Activated T-cell treated with anti-CD3 and anti-CD28 coated beads for 24 hours (primary cell): ENCODE results near the gene NDUFAF7.
A peak's percentile ranks its signal among the peaks of the same experiment; 100 is the strongest.
"Not testable (repeated sequence)": the region's sequence is repeated elsewhere in the genome, so short reads cannot be mapped to it uniquely, and the experiment has no call there.

Source experiments
- DNase-seq: peaks from one replicate; pipeline ENCODE4 v3.0.0-alpha.2; 2020; ENCODE audit warnings: low read depth

NDUFAF7 gene, protein sequence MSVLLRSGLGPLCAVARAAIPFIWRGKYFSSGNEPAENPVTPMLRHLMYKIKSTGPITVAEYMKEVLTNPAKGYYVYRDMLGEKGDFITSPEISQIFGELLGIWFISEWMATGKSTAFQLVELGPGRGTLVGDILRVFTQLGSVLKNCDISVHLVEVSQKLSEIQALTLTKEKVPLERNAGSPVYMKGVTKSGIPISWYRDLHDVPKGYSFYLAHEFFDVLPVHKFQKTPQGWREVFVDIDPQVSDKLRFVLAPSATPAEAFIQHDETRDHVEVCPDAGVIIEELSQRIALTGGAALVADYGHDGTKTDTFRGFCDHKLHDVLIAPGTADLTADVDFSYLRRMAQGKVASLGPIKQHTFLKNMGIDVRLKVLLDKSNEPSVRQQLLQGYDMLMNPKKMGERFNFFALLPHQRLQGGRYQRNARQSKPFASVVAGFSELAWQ

DNA sequence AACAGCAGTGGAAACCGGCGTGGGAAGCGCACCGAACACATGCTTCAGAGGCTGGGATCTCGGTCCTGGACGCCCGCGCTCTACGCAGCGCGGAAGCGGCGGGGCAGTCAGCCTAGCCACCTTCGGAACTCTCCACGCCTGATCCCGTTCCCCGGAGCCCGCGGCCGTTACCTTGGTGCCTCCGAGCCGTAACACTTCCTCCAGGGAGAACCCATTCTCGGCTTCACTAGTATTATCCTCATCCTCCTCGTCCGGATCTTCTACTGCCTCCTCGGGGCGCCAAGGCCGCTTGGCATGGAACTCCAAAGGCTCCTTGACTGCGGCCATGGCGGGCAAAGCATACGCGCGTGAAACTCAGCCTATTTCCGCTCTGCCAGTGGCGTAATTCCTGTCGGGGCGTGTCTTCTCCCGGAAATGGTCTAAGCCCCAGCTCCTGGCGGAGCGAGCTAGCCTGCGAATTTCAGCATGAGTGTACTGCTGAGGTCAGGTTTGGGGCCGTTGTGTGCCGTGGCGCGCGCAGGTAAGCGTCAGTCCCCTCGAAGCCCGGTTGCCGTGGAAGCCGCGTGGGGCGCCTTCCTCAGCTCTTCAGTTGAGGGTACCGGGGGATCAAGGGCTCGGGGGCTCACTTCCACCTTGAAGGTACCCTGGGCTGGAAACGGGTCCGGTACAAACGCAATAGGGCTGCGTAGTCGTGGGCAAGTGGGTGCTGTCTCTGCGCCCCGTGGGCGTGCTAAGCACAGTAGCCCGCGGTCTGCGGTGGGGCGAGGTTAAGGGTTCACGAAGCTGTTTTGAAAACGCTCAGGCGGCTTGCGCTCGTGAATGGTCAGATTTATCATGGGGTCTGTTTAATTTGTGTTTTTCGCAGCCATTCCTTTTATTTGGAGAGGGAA, at the start of gene NDUFAF7, which contains the start of gene CEBPZ:
TSS of gene NDUFAF7 (plus strand) at position 418 of the 890 bp plus-strand sequence. CDS start at position 466, 48 bp downstream.
TSS of gene CEBPZ (minus strand) at position 356 of the 890 bp plus-strand sequence. CDS start at position 327, 29 bp downstream.
- peak; percentile 86 for DNase-seq

- DNase-seq, result no peak
These were observed 49.5 kb upstream of the NDUFAF7 start for GRCh38 chr2:37181726-37182684.

GRCh38 chr2:37188570-37188969, 42.9 kb upstream of the NDUFAF7 start, which contains the start of gene SULT6B1:
Gene SULT6B1, minus strand, starts transcription at chr2:37188670. Its CDS starts 30 bp downstream, at chr2:37188640.
- DNase-seq, result no peak

GRCh38 chr2:37189452-37190153, 41.9 kb upstream of the NDUFAF7 start:
- DNase-seq, result no peak

GRCh38 chr2:37190290-37190689, 41.2 kb upstream of the NDUFAF7 start:
- DNase-seq, result no peak

DNA sequence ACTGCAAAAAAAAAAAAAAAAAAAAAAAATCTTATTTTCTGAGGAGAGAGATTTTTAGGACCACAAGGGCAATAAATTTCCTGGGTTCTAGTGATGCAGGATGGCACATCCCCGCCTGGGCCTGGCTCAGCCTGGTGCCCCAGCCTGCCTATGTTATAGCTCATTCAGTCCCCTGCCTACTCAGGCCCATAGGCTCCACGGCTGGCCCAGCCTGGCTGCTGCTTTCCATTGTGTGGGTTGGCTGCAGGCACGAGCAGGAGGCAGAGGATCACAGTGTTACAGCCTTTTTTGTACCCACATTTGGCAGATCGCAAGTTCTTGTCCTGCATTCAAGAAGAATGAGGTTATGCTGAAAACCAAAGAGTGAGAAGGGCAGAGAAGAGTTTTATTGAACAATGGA, 40.2 kb upstream of the NDUFAF7 start:
- DNase-seq, result no peak

DNA sequence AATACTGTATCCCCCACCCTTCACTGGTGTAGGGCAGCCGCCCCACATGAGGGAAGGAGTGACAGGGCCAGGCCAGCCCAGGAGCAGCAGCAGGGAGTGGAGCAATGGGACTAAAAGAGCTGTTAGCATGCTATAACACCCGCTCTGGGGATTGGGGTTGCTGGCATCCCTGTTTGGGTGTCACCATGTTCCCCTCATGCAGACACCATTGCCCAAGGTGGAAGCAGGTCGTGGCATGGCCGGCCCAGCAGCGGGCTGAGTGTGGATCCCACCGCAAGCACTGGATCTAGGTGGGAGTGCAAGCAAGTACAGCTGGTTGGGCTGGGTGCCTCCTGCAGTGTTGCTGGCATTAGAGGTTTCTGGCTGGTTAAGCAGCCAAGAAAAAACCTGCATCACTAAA, 39.7 kb upstream of the NDUFAF7 start:
- no peak for DNase-seq

DNA sequence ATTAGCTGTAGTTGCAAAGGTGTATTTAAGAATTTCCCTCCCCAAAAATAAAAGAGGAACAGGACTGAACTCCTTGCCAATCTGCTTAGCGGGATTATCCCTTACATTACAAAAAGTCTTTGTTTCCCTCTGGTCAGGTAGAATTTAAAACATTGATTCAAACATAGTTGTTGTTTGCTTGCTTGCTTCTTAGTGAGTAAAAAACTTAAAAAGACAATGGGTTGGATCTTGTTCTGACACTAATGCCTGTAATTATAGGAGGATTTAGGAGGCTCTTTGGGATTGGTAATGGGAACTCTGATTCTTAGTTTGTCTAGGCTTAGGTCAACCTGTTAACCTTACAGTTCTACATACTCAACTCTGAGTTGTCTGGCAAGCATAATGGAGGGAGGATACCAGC, 38.9 kb upstream of the NDUFAF7 start:
- DNase-seq, result no peak

- DNase-seq, result not testable (repeated sequence)
These were observed 35.6 kb upstream of the NDUFAF7 start for GRCh38 chr2:37195862-37196319.

GRCh38 chr2:37196320-37197195, 34.9 kb upstream of the NDUFAF7 start, which contains the start of gene CEBPZOS:
Gene CEBPZOS, plus strand, starts transcription at chr2:37196496. Its CDS starts 3,209 bp downstream, at chr2:37199705.
- peak; percentile 87 for DNase-seq

DNA sequence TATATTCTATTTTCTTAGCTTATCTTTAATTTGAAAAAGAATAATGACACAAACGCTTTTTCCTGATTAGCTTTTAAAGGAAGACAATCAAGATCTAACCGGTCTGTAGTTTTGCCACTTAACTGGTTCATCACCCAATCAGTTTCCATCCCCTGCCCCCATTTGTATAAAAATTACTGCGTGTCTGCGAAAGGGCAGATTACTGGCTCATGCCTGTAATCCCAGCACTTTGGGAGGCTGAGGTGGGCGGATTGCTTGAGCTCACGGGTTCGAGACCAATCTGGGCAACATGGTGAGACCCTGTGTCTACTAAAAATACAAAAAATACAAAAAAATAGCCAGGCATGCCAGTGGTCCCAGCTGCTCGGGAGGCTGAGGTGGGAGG, 32.8 kb upstream of the NDUFAF7 start:
- no peak for DNase-seq

- no peak for DNase-seq
These were observed 30.2 kb upstream of the NDUFAF7 start for GRCh38 chr2:37201208-37201607.

- DNase-seq, result peak; percentile 23
These were observed 29.7 kb upstream of the NDUFAF7 start for GRCh38 chr2:37201766-37202165.

DNA sequence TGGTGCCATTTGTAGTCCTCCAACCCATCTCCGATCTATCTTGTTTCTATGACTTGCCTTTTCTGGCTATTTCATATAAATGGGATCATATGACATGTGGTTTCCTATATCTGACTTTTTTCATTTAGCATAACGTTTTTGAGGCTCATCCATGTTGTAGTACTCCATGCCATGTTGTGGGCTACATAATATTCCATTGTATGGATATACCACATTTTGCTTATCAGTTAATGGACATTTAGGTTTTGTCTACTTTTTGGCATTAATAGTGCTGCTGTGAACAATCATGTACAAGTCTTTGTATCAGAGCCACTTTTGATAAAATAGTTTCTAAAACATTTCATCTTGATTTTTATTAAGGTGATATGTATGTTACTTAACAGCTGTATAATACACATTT, 27.8 kb upstream of the NDUFAF7 start:
- no peak for DNase-seq

- DNase-seq, result not testable (repeated sequence)
These were observed 26.3 kb upstream of the NDUFAF7 start for GRCh38 chr2:37205071-37205661.

GRCh38 chr2:37205689-37206341, 25.6 kb upstream of the NDUFAF7 start:
- DNase-seq, result no peak

- not testable (repeated sequence) for DNase-seq
These were observed 24.7 kb upstream of the NDUFAF7 start for GRCh38 chr2:37206760-37207159.

DNA sequence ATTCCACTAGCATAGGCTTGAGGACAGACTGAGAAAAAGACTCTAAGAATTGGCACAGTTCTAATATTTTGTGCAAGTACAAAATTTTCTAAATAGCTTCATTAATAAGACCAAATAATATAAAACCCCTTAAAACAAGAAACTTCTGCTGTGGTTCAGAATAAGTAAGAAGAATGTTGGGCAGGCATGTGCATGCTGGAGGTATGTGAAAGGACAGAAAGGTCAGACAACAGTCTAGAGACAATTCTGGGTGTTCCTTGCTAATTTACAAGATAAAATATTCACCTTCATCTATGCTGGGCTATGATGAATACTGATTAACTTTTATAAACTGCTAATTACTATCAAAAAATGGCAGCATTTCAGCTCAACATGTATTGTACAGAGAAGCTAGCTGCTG, 20.2 kb upstream of the NDUFAF7 start:
- no peak for DNase-seq

- DNase-seq, result no peak
These were observed 19.5 kb upstream of the NDUFAF7 start for GRCh38 chr2:37211939-37212338.
